ENCODE measurements around the gene C14orf93. TPM values are rescaled to one million over a fixed set of nuclear protein-coding genes. Genes with fewer than 3 reads are reported as not detected.

C14orf93 gene
- polyA plus RNA-seq, 1 experiment: 8.4 TPM

GRCh38 chr14:23002592-23002991 lies 7.4 kb downstream of the C14orf93 start:
- ChIA-PET POLR2A (interaction anchor here (0.6 kb wide), 1 partner anchor 1269 kb away, joined by 4 read pairs; the partner anchor contains the start of gene RABGGTA), CTCF (interaction anchor here (0.6 to 6.0 kb wide), 3 partner anchors 16 to 72 kb away, joined by 3 to 35 read pairs (median 3); no protein-coding TSS in a partner anchor)
- TF ChIP-seq CTCF (IDR thresholded peaks at IDR 0.05; ENCODE audit: low read depth, low read length): no peak
- no peaks in the 10 kb centered on the region for H3K9me3 ChIP-seq (ENCODE audit: control insufficient read depth, insufficient read depth, low read length)
- no peak overlapping the region for H3K27ac ChIP-seq (ENCODE audit: low read depth, low read length)
- H3K4me3 ChIP-seq (ENCODE audit: low read depth, low read length): no peak overlapping the region
- no peaks in the 10 kb centered on the region for H3K27me3 ChIP-seq (ENCODE audit: control insufficient read depth, insufficient read depth, low read length)
- no peak for DNase-seq (ENCODE audit: low read depth, low spot score)

GRCh38 chr14:23000860-23001259 lies 9.1 kb downstream of the C14orf93 start:
- Histone ChIP-seq H3K4me3 (ENCODE audit: low read depth, low read length) (no peak overlapping the region), H3K9me3 (ENCODE audit: control insufficient read depth, insufficient read depth, low read length) (no peaks in the 10 kb centered on the region), H3K27ac (ENCODE audit: low read depth, low read length) (no peak overlapping the region), H3K27me3 (ENCODE audit: control insufficient read depth, insufficient read depth, low read length) (no peaks in the 10 kb centered on the region)
- DNase-seq (ENCODE audit: low read depth, low spot score): no peak
- CTCF ChIA-PET: interaction anchor here (0.9 to 6.0 kb wide), 4 partner anchors 11 to 68 kb away, joined by 3 to 35 read pairs (median 4); no protein-coding TSS in a partner anchor
- no peak for TF ChIP-seq CTCF (IDR thresholded peaks at IDR 0.05; ENCODE audit: low read depth, low read length)
- POLR2A ChIA-PET: no interaction called here

- no peak for DNase-seq (ENCODE audit: low read depth, low spot score)
- H3K9me3 ChIP-seq (ENCODE audit: control insufficient read depth, insufficient read depth, low read length): no peaks in the 10 kb centered on the region
- 0 out of 2 replicates have a peak, but pooled peaks have one; percentile 1 for TF ChIP-seq CTCF (IDR thresholded peaks at IDR 0.05; ENCODE audit: low read depth, low read length)
- H3K27me3 ChIP-seq (ENCODE audit: control insufficient read depth, insufficient read depth, low read length): no peaks in the 10 kb centered on the region
- peak overlapping the region; percentile 2 for H3K27ac ChIP-seq (ENCODE audit: low read depth, low read length)
- ChIA-PET CTCF (interaction anchor here (0.9 to 5.2 kb wide), 3 partner anchors 11 to 58 kb away, joined by 3 to 128 read pairs (median 6); no protein-coding TSS in a partner anchor), POLR2A (no interaction called here)
- H3K4me3 ChIP-seq (ENCODE audit: low read depth, low read length): no peak overlapping the region
Observed at GRCh38 chr14:22998329-22999012, 11.5 kb downstream of the C14orf93 start.

- Histone ChIP-seq H3K27ac (ENCODE audit: low read depth, low read length) (no peak overlapping the region), H3K9me3 (ENCODE audit: control insufficient read depth, insufficient read depth, low read length) (no peaks in the 10 kb centered on the region), H3K27me3 (ENCODE audit: control insufficient read depth, insufficient read depth, low read length) (no peaks in the 10 kb centered on the region), H3K4me3 (ENCODE audit: low read depth, low read length) (no peak overlapping the region)
- CTCF ChIA-PET: interaction anchor here (0.9 to 5.2 kb wide), 4 partner anchors 9 to 59 kb away, joined by 3 to 128 read pairs (median 29); no protein-coding TSS in a partner anchor
- no peak for DNase-seq (ENCODE audit: low read depth, low spot score)
- TF ChIP-seq CTCF (IDR thresholded peaks at IDR 0.05; ENCODE audit: low read depth, low read length): no peak
- POLR2A ChIA-PET: interaction anchor here (1.1 kb wide), 1 partner anchor 9 kb away, joined by 4 read pairs; no protein-coding TSS in a partner anchor
Observed at GRCh38 chr14:22997676-22998323, 12.1 kb downstream of the C14orf93 start.
